OCI-LY7 (cell line): ENCODE measurements around the gene COPZ1. TPM values are rescaled to one million over a fixed set of nuclear protein-coding genes. Genes with fewer than 3 reads are reported as not detected.

Experiments
- BruUV-seq: library from RNA; stranded (reverse); fragments of 400-500 nt; replicated peaks from 2 replicates; lab custom pipeline; 2021; lab: Mats Ljungman, UMichigan
- CTCF ChIA-PET: fragments of 300-600 bp; sonication (Branson Sonifier 250); formaldehyde crosslinking; loops from one replicate; lab custom pipeline; 2022; ENCODE audit warnings: antibody characterized with exemption; ENCODE audit not compliant: unreplicated experiment; lab: Charles Lee
- POLR2A ChIA-PET: fragments of 300-600 bp; sonication (Branson Sonifier 250); formaldehyde crosslinking; loops from one replicate; lab custom pipeline; 2022; ENCODE audit warnings: antibody characterized with exemption; lab: Charles Lee
- DNase-seq: peaks from one replicate; pipeline ENCODE4 v3.0.0-alpha.2; 2015; ENCODE audit warnings: low spot score
- H2AFZ ChIP-seq: fragments of 200-600 bp; sonication (generic), shearing (Covaris generic); 2 replicates; pipeline ENCODE4 v1.6.1; 2014; ENCODE audit warnings: mild to moderate bottlenecking, antibody characterized with exemption, low read length, moderate library complexity
- H3K27ac ChIP-seq: fragments of 200-600 bp; sonication (generic); 2 replicates; pipeline ENCODE4 v1.5.1; 2014; ENCODE audit warnings: mixed run types, low read depth, mild to moderate bottlenecking, moderate library complexity, low read length, inconsistent platforms; ENCODE audit not compliant: poor library complexity, severe bottlenecking
- H3K36me3 ChIP-seq: fragments of 200-600 bp; sonication (generic); 2 replicates; pipeline ENCODE4 v1.6.1; 2014; ENCODE audit warnings: mild to moderate bottlenecking, antibody characterized with exemption, low read length, moderate library complexity, mixed read lengths; ENCODE audit not compliant: insufficient read depth
- H3K4me1 ChIP-seq: fragments of 200-600 bp; sonication (generic); 2 replicates; pipeline ENCODE4 v1.5.1; 2014; ENCODE audit warnings: mild to moderate bottlenecking, low read length; ENCODE audit not compliant: insufficient read depth, poor library complexity, severe bottlenecking
- H3K4me2 ChIP-seq: fragments of 200-600 bp; sonication (generic); 2 replicates; pipeline ENCODE4 v1.6.1; 2014; ENCODE audit warnings: mild to moderate bottlenecking, low read length
- H3K4me3 ChIP-seq: fragments of 200-600 bp; sonication (generic); 2 replicates; pipeline ENCODE4 v1.5.1; 2014; ENCODE audit warnings: mild to moderate bottlenecking, low read depth, low read length; ENCODE audit not compliant: poor library complexity, severe bottlenecking
- H3K79me2 ChIP-seq: fragments of 200-600 bp; sonication (generic); 2 replicates; pipeline ENCODE4 v1.6.1; 2016; ENCODE audit warnings: low read depth, mild to moderate bottlenecking, low read length, moderate library complexity, mixed read lengths; ENCODE audit not compliant: insufficient read depth
- H3K9me2 ChIP-seq: fragments of 200-600 bp; sonication (generic); 2 replicates; pipeline ENCODE4 v1.6.1; 2016; ENCODE audit warnings: mild to moderate bottlenecking, low read length, mixed read lengths; ENCODE audit not compliant: insufficient read depth
- H3K9me3 ChIP-seq: fragments of 200-600 bp; sonication (generic); 2 replicates; pipeline ENCODE4 v1.6.1; 2014; ENCODE audit warnings: mild to moderate bottlenecking, mixed run types, low read length, mixed read lengths
- H4K20me1 ChIP-seq: fragments of 200-600 bp; sonication (generic); 2 replicates; pipeline ENCODE4 v1.6.1; 2014; ENCODE audit warnings: mild to moderate bottlenecking, antibody characterized with exemption, low read length, moderate library complexity, mixed read lengths; ENCODE audit not compliant: insufficient read depth
- CTCF ChIP-seq: fragments of 200-600 bp; sonication (generic); conservative IDR thresholded peaks from 2 replicates; pipeline ENCODE4 v1.5.1; 2014; ENCODE audit warnings: mild to moderate bottlenecking, antibody characterized with exemption, low read length, moderate library complexity, mixed read lengths
- EZH2phosphoT487 ChIP-seq: fragments of 200-600 bp; sonication (generic); IDR thresholded peaks from 2 replicates; pipeline ENCODE4 v1.6.1; 2018; ENCODE audit warnings: low read depth, borderline replicate concordance, mild to moderate bottlenecking, mixed run types, antibody characterized with exemption, low read length, moderate library complexity, mixed read lengths
- intact Hi-C: fragments of 100-400 bp; cut with micrococcal nuclease; formaldehyde crosslinking; loops from one replicate; pipeline ENCODE4 v1.10.0; 2022; ENCODE audit not compliant: unreplicated experiment
- total RNA-seq, 2 experiments: library from RNA; depleted of rRNA in 1 of 2; stranded (reverse); fragments of >200 nt in 1 of 2; shearing (Covaris generic) in 1 of 2; gene quantifications; 2 replicates each; pipeline ENCODE4 v1.2.3, GENCODE V29; 2014 to 2022

Gene COPZ1
- total RNA-seq, 2 experiments from 2014 or later, result 86.0 to 121 TPM

- no peak overlapping the region for H3K4me2 ChIP-seq
- no peaks in the 10 kb centered on the region for H3K79me2 ChIP-seq
- ChIA-PET CTCF (no interaction called here), POLR2A (no interaction called here)
- H4K20me1 ChIP-seq, result no peaks in the 10 kb centered on the region
- no peaks in the 10 kb centered on the region for H3K9me2 ChIP-seq
- intact Hi-C loops, result no loop called here
- H3K4me1 ChIP-seq, result peaks cover 17% of the 10 kb centered on the region
- TF ChIP-seq CTCF, result no peak
- no peak for TF ChIP-seq EZH2phosphoT487
- no peak overlapping the region for H2AFZ ChIP-seq
- BruUV-seq, result no TSS peak
- no peak for DNase-seq
- H3K27ac ChIP-seq, result no peak overlapping the region
- no peak overlapping the region for H3K4me3 ChIP-seq
- no peaks in the 10 kb centered on the region for H3K9me3 ChIP-seq
- H3K36me3 ChIP-seq, result no peaks in the 10 kb centered on the region
Measured at GRCh38 chr12:54376596-54376995, 51.7 kb downstream of the COPZ1 start.

- no TSS peak for BruUV-seq
- H4K20me1 ChIP-seq, result no peaks in the 10 kb centered on the region
- ChIA-PET POLR2A (no interaction called here), CTCF (no interaction called here)
- H3K4me2 ChIP-seq, result no peak overlapping the region
- no peaks in the 10 kb centered on the region for H3K9me3 ChIP-seq
- H3K79me2 ChIP-seq, result no peaks in the 10 kb centered on the region
- no peak overlapping the region for H3K4me3 ChIP-seq
- intact Hi-C loops, result no loop called here
- no peaks in the 10 kb centered on the region for H3K9me2 ChIP-seq
- no peak overlapping the region for H3K27ac ChIP-seq
- H3K36me3 ChIP-seq, result no peaks in the 10 kb centered on the region
- H2AFZ ChIP-seq, result no peak overlapping the region
- peaks cover 13% of the 10 kb centered on the region for H3K4me1 ChIP-seq
- TF ChIP-seq CTCF, result no peak
- no peak for TF ChIP-seq EZH2phosphoT487
- no peak for DNase-seq
Measured at GRCh38 chr12:54377007-54377406, 52.1 kb downstream of the COPZ1 start.

- BruUV-seq, result no TSS peak
- CTCF ChIA-PET, result interaction anchor here (0.6 kb wide), 1 partner anchor 10 kb away, joined by 4 read pairs; no protein-coding TSS in a partner anchor
- intact Hi-C loops, result no loop called here
- Histone ChIP-seq H3K9me2 (no peaks in the 10 kb centered on the region), H3K79me2 (no peaks in the 10 kb centered on the region), H3K4me1 (peaks cover 13% of the 10 kb centered on the region), H4K20me1 (no peaks in the 10 kb centered on the region), H3K9me3 (no peaks in the 10 kb centered on the region), H3K4me3 (no peak overlapping the region), H3K36me3 (no peaks in the 10 kb centered on the region), H3K27ac (no peak overlapping the region), H3K4me2 (no peak overlapping the region), H2AFZ (no peak overlapping the region)
- no peak for DNase-seq
- POLR2A ChIA-PET, result interaction anchor here (1.0 kb wide), 1 partner anchor 9 kb away, joined by 3 read pairs; no protein-coding TSS in a partner anchor
- TF ChIP-seq EZH2phosphoT487 (no peak), CTCF (no peak)
Measured at GRCh38 chr12:54377797-54378515, 53.0 kb downstream of the COPZ1 start.
